Measurements from ENCODE around the gene B4GALT5. TPM values are rescaled to one million over a fixed set of nuclear protein-coding genes. Genes with fewer than 3 reads are reported as not detected.

Gene B4GALT5
- total and polyA plus RNA-seq, 12 donors = 14.2 to 137 (median 69.1) TPM

DNA sequence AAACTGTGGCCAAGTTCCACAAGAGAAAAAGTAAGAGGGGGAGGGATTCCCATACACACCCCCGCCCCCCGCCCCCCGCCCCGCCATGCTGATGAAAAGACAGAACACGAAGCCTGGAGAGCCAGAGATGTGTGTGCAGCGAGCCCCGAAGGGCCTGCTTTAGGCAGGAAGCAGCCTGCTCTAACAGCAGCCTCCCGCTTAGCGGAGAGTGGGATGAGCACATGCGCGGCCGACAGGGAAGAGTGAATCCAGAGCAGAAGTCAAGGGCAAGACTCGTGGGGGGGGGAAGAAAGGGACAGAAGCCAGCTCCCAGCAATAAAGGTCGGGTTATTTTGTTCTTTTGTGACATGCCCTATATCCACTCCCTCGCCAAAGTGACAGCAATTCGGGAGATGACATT lies 78.5 kb downstream of the B4GALT5 start:
- TF ChIP-seq, protein P1, sequence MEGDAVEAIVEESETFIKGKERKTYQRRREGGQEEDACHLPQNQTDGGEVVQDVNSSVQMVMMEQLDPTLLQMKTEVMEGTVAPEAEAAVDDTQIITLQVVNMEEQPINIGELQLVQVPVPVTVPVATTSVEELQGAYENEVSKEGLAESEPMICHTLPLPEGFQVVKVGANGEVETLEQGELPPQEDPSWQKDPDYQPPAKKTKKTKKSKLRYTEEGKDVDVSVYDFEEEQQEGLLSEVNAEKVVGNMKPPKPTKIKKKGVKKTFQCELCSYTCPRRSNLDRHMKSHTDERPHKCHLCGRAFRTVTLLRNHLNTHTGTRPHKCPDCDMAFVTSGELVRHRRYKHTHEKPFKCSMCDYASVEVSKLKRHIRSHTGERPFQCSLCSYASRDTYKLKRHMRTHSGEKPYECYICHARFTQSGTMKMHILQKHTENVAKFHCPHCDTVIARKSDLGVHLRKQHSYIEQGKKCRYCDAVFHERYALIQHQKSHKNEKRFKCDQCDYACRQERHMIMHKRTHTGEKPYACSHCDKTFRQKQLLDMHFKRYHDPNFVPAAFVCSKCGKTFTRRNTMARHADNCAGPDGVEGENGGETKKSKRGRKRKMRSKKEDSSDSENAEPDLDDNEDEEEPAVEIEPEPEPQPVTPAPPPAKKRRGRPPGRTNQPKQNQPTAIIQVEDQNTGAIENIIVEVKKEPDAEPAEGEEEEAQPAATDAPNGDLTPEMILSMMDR (IDR thresholded peaks at IDR 0.05) = no peak
- peak in 1 of 2 donors; percentile 20 for TF ChIP-seq POLR2A (IDR thresholded peaks at IDR 0.05)

DNA sequence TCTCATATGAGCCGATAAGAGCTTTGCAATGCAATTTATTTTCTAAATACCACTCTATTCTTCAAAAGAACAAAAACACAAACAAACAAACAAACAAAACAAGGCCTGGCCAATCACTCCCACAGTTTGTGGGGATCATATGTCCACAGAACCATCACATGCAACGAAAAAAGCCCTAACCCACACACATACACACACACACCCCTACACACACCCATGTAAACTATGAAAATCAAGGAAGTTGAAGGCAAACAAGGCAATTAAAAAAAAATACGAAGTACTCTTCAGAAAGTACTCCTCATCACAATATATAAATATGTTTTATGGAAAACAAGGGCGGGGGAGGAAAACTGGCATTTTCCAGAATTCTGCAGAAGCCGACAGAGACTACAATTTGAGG lies 79.6 kb downstream of the B4GALT5 start:
- TF ChIP-seq, protein P1 (IDR thresholded peaks at IDR 0.05) = no peak
- TF ChIP-seq POLR2A (IDR thresholded peaks at IDR 0.05) = no peak
- Histone ChIP-seq H3K27ac (no peak overlapping the region), H3K9me3 (replicated peaks in 1 of 3) (no peaks in the 10 kb centered on the region), H3K36me3 (replicated peaks in 1 of 2) (peaks cover 0 to 54% of the 10 kb centered on the region in 2 donors), H3K27me3 (no peaks in the 10 kb centered on the region), H3K4me3 (no peak overlapping the region), H3K4me1 (replicated peaks in 1 of 2) (peaks cover 35 to 54% of the 10 kb centered on the region in 2 donors)
- no peak for DNase-seq
- 75 to 84% (median 81%) methylated on average over 5 of the region's 5 CpGs for WGBS, 4 donors
- intact Hi-C loops (cut with DNase I) = no loop called here

More for the DNA sequence above, 78.5 kb downstream of the B4GALT5 start:
- 20 to 29% (median 27%) methylated on average over 16 of the region's 16 CpGs for WGBS, 4 donors
- peak; percentile 79 to 93 (median 84) for DNase-seq
- Histone ChIP-seq H3K27me3 (no peaks in the 10 kb centered on the region), H3K36me3 (replicated peaks in 1 of 2) (peaks cover 0 to 65% of the 10 kb centered on the region in 2 donors), H3K4me3 (no peak overlapping the region), H3K4me1 (replicated peaks in 1 of 2) (peaks cover 35 to 54% of the 10 kb centered on the region in 2 donors), H3K27ac (peak overlapping the region in 4 of 5 donors; percentile 44 to 75 (median 63)), H3K9me3 (replicated peaks in 1 of 3) (no peaks in the 10 kb centered on the region)
- intact Hi-C loops (cut with DNase I) = no loop called here

DNA sequence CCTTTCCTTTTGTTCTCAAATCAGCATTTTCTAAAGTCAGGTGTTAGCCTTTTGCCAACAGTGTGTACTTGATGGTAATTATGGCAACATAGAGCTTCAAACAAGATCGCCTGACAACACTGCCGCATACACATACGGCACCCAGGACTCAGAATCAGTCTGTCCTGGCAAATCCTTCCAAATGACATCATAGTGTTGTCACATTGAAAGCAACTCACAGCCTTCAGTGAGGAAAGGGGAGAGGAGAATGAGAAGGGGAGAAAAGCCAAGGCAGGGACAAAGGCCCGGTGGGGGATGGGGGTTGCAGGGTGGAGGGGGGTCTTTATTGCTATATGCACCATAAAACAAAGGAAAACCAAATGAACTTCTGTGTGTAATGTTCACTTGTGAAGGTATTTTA lies 80.0 kb downstream of the B4GALT5 start:
- WGBS, 4 donors = 80 to 91% (median 82%) methylated on average over 4 of the region's 4 CpGs
- Histone ChIP-seq H3K27ac (peak overlapping the region in 1 of 5 donors; percentile 7), H3K9me3 (replicated peaks in 1 of 3) (peaks cover 0 to 3% (median 0%) of the 10 kb centered on the region in 3 donors), H3K27me3 (no peaks in the 10 kb centered on the region), H3K36me3 (replicated peaks in 1 of 2) (peaks cover 0 to 50% of the 10 kb centered on the region in 2 donors), H3K4me3 (no peak overlapping the region), H3K4me1 (replicated peaks in 1 of 2) (peaks cover 35 to 54% of the 10 kb centered on the region in 2 donors)
- TF ChIP-seq, protein P1 (IDR thresholded peaks at IDR 0.05) = no peak
- TF ChIP-seq POLR2A (IDR thresholded peaks at IDR 0.05) = no peak
- intact Hi-C loops (cut with DNase I) = no loop called here
- no peak for DNase-seq

DNA sequence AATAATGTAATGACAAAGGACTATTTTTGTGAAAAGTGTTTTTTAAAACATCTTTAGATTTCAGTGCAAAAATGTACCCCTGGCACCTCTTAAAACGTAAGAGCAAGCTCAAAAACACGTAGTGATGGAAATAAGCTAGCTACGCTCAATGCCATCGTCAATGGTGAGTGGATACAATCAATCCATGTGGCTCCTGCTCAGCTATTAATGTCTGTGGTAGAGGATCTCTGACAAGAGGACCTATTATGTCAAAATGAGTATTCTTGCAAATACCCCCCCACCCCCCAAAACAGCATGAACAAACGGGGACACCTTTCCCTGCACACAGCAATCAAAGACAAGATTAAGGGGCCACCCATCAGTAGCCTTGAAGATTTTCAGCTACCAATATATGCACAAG lies 80.7 kb downstream of the B4GALT5 start:
- no peak for DNase-seq
- peaks cover 35 to 54% of the 10 kb centered on the region in 2 donors for H3K4me1 ChIP-seq (replicated peaks in 1 of 2)
- intact Hi-C loops (cut with DNase I) = no loop called here
- peaks cover 0 to 5% (median 0%) of the 10 kb centered on the region in 3 donors for H3K9me3 ChIP-seq (replicated peaks in 1 of 3)
- no peak overlapping the region for H3K27ac ChIP-seq
- no peak overlapping the region for H3K4me3 ChIP-seq
- H3K27me3 ChIP-seq = no peaks in the 10 kb centered on the region
- H3K36me3 ChIP-seq (replicated peaks in 1 of 2) = peaks cover 0 to 43% of the 10 kb centered on the region in 2 donors
- TF ChIP-seq, protein P1 (IDR thresholded peaks at IDR 0.05) = no peak
- TF ChIP-seq POLR2A (IDR thresholded peaks at IDR 0.05) = no peak
- WGBS, 4 donors = 73 to 89% (median 83%) methylated on average over 5 of the region's 5 CpGs
